Naive thymus-derived CD8-positive, alpha-beta T cell (primary cell): Measurements from ENCODE around the gene ECHS1. TPM values are rescaled to one million over a fixed set of nuclear protein-coding genes. Genes with fewer than 3 reads are reported as not detected.
"Not testable (repeated sequence)": the region's sequence is repeated elsewhere in the genome, so short reads cannot be mapped to it uniquely, and the experiment has no call there.

Source experiments
- ATAC-seq, 2 donors: fragments of 150-1000 bp; cut with Tn5 transposase in 1 of 2; sonication (Bioruptor Pico), chemical (Tn5 transposase) in 1 of 2; 1 replicate in 1 of 2; 2 replicates in 1 of 2; pipeline ENCODE4 v1.10.0; 2021; ENCODE audit warnings: mild to moderate bottlenecking in 2 of 2, moderate library complexity in 2 of 2
- POLR2A ChIA-PET: fragments of 350-600 bp; sonication (Branson Sonifier 250); formaldehyde crosslinking; loops from one replicate; lab custom pipeline; 2021; ENCODE audit warnings: antibody characterized with exemption; lab: Charles Lee
- DNase-seq, 10 donors: peaks; one replicate each; pipeline versions ENCODE4 v3.0.0 to v3.0.0-alpha.2; 2020 to 2022
- H3K27ac Mint-ChIP-seq, 10 donors: one replicate each; pipeline ENCODE4 v1.8.0; 2020 to 2022; ENCODE audit warnings: mild to moderate bottlenecking in 10 of 10, mixed read lengths in 10 of 10, moderate library complexity in 4 of 10, inconsistent platforms in 1 of 10
- H3K27me3 Mint-ChIP-seq, 5 donors: one replicate each; pipeline ENCODE4 v1.8.0; 2021 to 2022; ENCODE audit warnings: mixed read lengths in 5 of 5
- H3K36me3 Mint-ChIP-seq, 3 donors: one replicate each; pipeline ENCODE4 v1.8.0; 2020 to 2022; ENCODE audit warnings: mixed read lengths in 3 of 3, mild to moderate bottlenecking in 2 of 3, inconsistent platforms in 1 of 3
- H3K4me1 Mint-ChIP-seq, 4 donors: one replicate each; pipeline ENCODE4 v1.8.0; 2021 to 2022; ENCODE audit warnings: mixed read lengths in 4 of 4
- H3K4me3 Mint-ChIP-seq, 10 donors: one replicate each; pipeline ENCODE4 v1.8.0; 2020 to 2022; ENCODE audit warnings: mild to moderate bottlenecking in 10 of 10, mixed read lengths in 10 of 10, moderate library complexity in 6 of 10, inconsistent platforms in 1 of 10
- H3K9me3 Mint-ChIP-seq, 9 donors: one replicate each; pipeline ENCODE4 v1.8.0; 2020 to 2022; ENCODE audit warnings: mixed read lengths in 9 of 9, mild to moderate bottlenecking in 3 of 9, inconsistent platforms in 1 of 9, moderate library complexity in 1 of 9
- polyA plus RNA-seq, 3 donors: library from polyadenylated mRNA; unstranded; fragments of 300-500 nt; fragmentation: Illumina TruSeq; gene quantifications; one replicate each; pipeline ENCODE4 v1.2.3, GENCODE V29; 2021
- total RNA-seq, 8 experiments: library from RNA in 2 of 8; stranded (reverse) in 2 of 8; gene quantifications; one replicate each; pipeline ENCODE4 v1.2.3 and lab custom pipeline; 2021 to 2026

Gene ECHS1
- total and polyA plus RNA-seq, 5 experiments from 2014 or later = 28.3 to 110 (median 103) TPM

- peak overlapping the region in 5 of 10 donors; percentile 29 to 85 (median 51) for H3K27ac Mint-ChIP-seq
- peaks cover 0 to 9% (median 0%) of the 10 kb centered on the region in 9 donors for H3K9me3 Mint-ChIP-seq
- POLR2A ChIA-PET = interaction anchor here (1.5 to 2.2 kb wide), 2 partner anchors 22 to 61 kb away, joined by 5 to 14 read pairs; no protein-coding TSS in a partner anchor
- no peaks in the 10 kb centered on the region for H3K36me3 Mint-ChIP-seq
- DNase-seq = peak; percentile 72 to 91 (median 84)
- H3K4me1 Mint-ChIP-seq = peaks cover 10 to 23% (median 15%) of the 10 kb centered on the region in 4 donors
- peak overlapping the region in 8 of 10 donors; percentile 12 to 80 (median 50) for H3K4me3 Mint-ChIP-seq
- H3K27me3 Mint-ChIP-seq = peaks cover 6 to 42% (median 31%) of the 10 kb centered on the region in 5 donors
- peak; percentile 84 to 85 for ATAC-seq
These were observed 43.5 kb downstream of the ECHS1 start for GRCh38 chr10:133329491-133330202.

DNA sequence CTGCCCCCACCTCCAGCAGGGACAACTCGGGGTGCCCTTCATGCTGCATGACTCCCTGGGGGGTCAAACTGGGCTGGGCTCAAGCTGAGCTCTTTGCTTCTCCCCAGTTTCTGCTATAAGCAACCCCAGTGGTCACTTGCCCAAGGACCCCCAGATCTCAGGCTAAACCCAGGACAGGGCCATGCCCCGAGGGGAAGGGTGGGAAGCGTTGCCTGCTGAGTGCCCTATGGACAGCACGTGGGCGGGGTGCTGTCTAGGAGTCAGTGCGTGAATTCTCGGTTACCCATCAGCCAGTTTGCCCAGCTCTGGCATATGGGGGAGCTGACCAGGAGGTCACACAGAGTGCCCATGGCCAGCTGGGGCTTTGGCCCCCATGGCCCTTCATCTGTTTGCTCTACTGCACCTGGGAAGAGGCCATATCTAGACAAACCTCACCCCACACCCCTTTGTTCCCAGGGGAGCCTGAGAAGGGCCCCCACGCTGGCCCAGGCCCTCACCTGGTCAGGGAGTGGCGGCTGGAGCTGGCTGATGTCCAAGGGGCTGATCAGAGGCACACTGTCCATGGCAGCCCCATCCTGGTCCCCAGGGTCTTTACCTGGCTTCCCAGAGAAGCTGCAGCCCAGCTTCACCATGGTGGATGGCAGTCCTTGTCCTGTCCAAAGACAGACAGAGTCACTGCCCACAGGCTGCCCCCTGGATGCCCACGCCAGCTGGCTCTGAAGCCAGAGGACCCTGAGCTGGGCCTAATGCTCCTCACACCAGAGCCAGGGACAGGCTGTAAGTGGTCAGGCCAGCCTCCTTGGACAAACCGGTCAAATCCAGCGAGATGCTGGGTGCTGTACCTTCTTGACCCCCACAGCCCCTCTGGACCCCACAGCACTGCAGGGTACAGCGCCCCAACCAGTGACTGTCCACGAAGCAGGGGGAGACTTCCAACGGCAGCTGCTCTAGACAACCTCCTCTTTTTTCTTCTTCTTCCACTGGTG is 44.5 kb downstream of the ECHS1 start:
- H3K4me3 Mint-ChIP-seq = no peak overlapping the region
- POLR2A ChIA-PET = interaction anchor here (1.5 to 2.2 kb wide), 2 partner anchors 21 to 62 kb away, joined by 5 to 14 read pairs; no protein-coding TSS in a partner anchor
- no peak for ATAC-seq

DNA sequence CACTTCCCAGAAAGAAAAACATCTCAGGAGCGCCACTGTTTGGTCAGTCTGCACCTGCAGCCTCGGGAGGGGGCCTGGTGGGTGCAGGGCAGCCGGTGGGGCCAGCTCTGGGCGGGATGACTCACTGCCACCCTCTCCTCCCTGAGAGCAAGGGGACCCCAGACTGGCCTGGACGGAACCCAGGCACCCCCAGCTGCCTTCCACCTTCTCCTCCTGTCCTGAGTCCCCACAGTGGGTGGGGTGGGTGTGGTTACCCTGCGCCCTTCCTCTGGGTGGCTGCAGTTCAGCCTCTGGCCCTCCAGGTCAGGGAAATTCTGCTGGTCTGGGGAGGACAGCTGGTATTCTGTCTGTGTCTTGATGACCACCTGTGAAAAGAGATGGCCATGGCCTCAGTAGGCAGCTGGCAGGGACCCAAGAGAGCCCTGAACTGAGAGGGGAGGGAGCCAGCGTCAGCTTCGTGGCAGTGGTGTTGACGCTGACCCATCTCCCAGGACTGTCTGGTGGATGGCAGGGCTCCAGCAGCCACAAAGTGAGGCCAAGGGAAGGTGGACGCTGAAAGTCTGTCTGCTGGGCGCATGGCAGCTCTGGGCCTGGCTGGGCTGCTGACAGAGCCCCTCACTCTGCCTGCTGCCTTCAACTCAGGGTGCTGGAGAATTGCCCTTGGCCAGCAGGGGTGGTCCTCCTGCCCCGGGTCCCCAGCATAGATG is 45.4 kb downstream of the ECHS1 start:
- POLR2A ChIA-PET = interaction anchor here (1.0 to 2.2 kb wide), 2 partner anchors 63 to 192 kb away, joined by 4 to 14 read pairs; no protein-coding TSS in a partner anchor
- H3K9me3 Mint-ChIP-seq = peaks cover 0 to 5% (median 0%) of the 10 kb centered on the region in 9 donors
- H3K27ac Mint-ChIP-seq = no peak overlapping the region
- ATAC-seq (no peak), DNase-seq (peak in 1 of 10 donors; percentile 45)
- H3K4me3 Mint-ChIP-seq = no peak overlapping the region
- no peaks in the 10 kb centered on the region for H3K36me3 Mint-ChIP-seq
- H3K4me1 Mint-ChIP-seq = peaks cover 7 to 21% (median 15%) of the 10 kb centered on the region in 4 donors
- peaks cover 6 to 42% (median 29%) of the 10 kb centered on the region in 5 donors for H3K27me3 Mint-ChIP-seq

More for the DNA sequence above, 44.5 kb downstream of the ECHS1 start:
- Mint-ChIP-seq H3K9me3 (peaks cover 0 to 9% (median 0%) of the 10 kb centered on the region in 9 donors), H3K4me1 (peaks cover 10 to 21% (median 15%) of the 10 kb centered on the region in 4 donors), H3K27me3 (peaks cover 6 to 42% (median 31%) of the 10 kb centered on the region in 5 donors), H3K27ac (peak overlapping the region in 1 of 10 donors; percentile 66), H3K36me3 (no peaks in the 10 kb centered on the region)
- peak in 1 of 10 donors; percentile 64 for DNase-seq

DNA sequence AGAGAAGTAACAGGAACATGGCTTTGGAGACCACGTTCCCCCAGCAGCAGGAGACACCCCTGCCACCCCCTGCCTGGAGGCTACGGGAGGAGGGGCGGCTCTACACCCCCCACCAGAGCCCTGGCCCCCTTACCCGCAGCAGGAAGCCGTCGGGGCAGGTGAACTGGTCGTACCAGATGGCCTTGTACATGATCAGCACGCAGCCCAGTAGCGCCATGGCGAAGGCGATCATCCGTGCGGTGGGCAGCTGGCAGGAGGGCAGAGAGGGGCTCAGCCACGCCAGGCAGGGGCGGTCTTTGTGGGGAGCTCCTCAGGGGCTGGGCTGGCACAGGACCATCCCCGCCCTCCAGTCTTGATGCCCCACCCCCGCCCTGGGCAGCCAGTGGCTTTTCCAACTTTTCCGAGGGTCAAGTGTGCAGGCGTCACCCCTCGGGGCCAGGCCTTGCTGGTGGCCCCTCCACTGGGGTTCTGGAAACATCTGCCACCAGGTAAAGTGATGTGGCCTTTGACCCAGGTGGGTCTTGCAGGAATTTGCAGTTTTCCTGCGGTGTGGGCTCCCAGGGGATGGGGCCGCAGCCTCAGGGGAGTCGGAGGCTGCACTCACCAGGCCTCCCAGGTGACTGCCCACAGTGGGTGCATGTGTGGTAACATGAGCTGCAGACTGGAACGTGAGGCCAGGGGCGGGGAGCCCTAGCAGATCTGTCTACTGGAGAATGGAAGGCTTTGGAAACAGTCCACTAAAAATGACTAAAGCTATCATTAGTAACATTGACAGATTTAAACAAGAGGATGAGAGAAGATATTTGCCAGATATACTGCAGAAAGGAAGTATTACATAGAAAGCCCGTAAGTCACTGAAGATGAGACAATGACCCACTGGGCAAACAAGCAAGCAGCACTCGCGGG is 46.2 kb downstream of the ECHS1 start:
- POLR2A ChIA-PET = interaction anchor here (1.0 to 1.5 kb wide), 2 partner anchors 9 to 193 kb away, joined by 4 to 5 read pairs; no protein-coding TSS in a partner anchor
- Mint-ChIP-seq H3K36me3 (no peaks in the 10 kb centered on the region), H3K27me3 (peaks cover 6 to 42% (median 22%) of the 10 kb centered on the region in 5 donors), H3K4me3 (peak overlapping the region in 3 of 10 donors; percentile 5 to 88 (median 56)), H3K4me1 (peaks cover 7 to 21% (median 15%) of the 10 kb centered on the region in 4 donors), H3K27ac (peak overlapping the region in 1 of 10 donors; percentile 3), H3K9me3 (no peaks in the 10 kb centered on the region)
- DNase-seq (peak in 1 of 10 donors; percentile 52), ATAC-seq (no peak)

- H3K27me3 Mint-ChIP-seq = peaks cover 6 to 42% (median 22%) of the 10 kb centered on the region in 5 donors
- peaks cover 7 to 21% (median 15%) of the 10 kb centered on the region in 4 donors for H3K4me1 Mint-ChIP-seq
- no peaks in the 10 kb centered on the region for H3K36me3 Mint-ChIP-seq
- no peak for DNase-seq
- POLR2A ChIA-PET = interaction anchor here (1.5 kb wide), 1 partner anchor 10 kb away, joined by 5 read pairs; no protein-coding TSS in a partner anchor
- no peaks in the 10 kb centered on the region for H3K9me3 Mint-ChIP-seq
- peak overlapping the region; percentile 14 to 88 (median 52) for H3K4me3 Mint-ChIP-seq
- ATAC-seq = no peak
- H3K27ac Mint-ChIP-seq = no peak overlapping the region
These were observed 47.0 kb downstream of the ECHS1 start for GRCh38 chr10:133326223-133326551.

- Mint-ChIP-seq H3K4me3 (peak overlapping the region; percentile 76 to 90 (median 82)), H3K27ac (peak overlapping the region in 6 of 10 donors; percentile 9 to 75 (median 58)), H3K27me3 (peaks cover 6 to 43% (median 18%) of the 10 kb centered on the region in 5 donors), H3K9me3 (no peaks in the 10 kb centered on the region), H3K4me1 (peaks cover 7 to 21% (median 15%) of the 10 kb centered on the region in 4 donors), H3K36me3 (no peaks in the 10 kb centered on the region)
- ATAC-seq (peak; percentile 14 to 37), DNase-seq (peak in 5 of 10 donors; percentile 22 to 65 (median 32))
- POLR2A ChIA-PET = interaction anchor here (1.5 kb wide), 1 partner anchor 10 kb away, joined by 5 read pairs; no protein-coding TSS in a partner anchor
These were observed 47.5 kb downstream of the ECHS1 start for GRCh38 chr10:133325440-133326222.

- Mint-ChIP-seq H3K4me1 (peaks cover 9 to 19% (median 13%) of the 10 kb centered on the region in 4 donors), H3K4me3 (peak overlapping the region in 7 of 10 donors; percentile 29 to 90 (median 48)), H3K9me3 (peaks cover 0 to 3% (median 0%) of the 10 kb centered on the region in 9 donors), H3K27ac (peak overlapping the region in 2 of 10 donors; percentile 39 to 75), H3K36me3 (no peaks in the 10 kb centered on the region), H3K27me3 (peaks cover 6 to 51% (median 23%) of the 10 kb centered on the region in 5 donors)
- DNase-seq (peak in 1 of 10 donors; percentile 53), ATAC-seq (no peak)
- POLR2A ChIA-PET = interaction anchor here (1.1 kb wide), 1 partner anchor 15 kb away, joined by 3 read pairs; no protein-coding TSS in a partner anchor
These were observed 48.3 kb downstream of the ECHS1 start for GRCh38 chr10:133324857-133325260.

DNA sequence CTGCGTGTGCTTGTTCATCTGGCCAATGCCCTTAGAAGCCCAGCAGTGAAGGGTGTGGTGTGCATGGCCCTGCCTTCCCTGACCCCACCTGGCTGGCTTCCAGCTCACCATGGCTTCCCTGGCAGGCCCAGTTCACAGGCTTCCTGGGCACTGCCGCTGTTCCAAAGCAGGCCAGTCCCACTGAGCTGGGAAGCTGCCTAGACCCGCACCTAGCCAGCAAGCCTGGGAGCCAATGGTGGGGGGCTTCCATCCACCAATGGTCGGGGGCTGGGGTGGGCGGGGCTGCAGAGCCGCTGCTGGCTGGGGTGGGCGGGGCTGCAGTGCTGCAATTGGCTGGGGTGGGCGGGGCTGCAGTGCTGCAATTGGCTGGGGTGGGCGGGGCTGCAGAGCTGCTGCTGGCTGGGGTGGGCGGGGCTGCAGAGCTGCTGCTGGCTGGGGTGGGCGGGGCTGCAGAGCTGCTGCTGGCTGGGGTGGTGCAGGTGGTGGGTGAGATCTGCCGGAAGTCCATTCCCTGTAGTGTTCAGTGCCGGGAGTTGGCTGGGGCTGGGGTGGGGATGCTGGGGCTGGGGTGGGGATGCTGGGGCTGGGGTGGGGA is 48.9 kb downstream of the ECHS1 start:
- Mint-ChIP-seq H3K9me3 (peaks cover 0 to 3% (median 0%) of the 10 kb centered on the region in 9 donors), H3K4me1 (peaks cover 10 to 18% (median 11%) of the 10 kb centered on the region in 4 donors), H3K4me3 (peak overlapping the region in 1 of 10 donors; percentile 88), H3K27ac (no peak overlapping the region), H3K27me3 (peaks cover 4 to 51% (median 21%) of the 10 kb centered on the region in 5 donors), H3K36me3 (no peaks in the 10 kb centered on the region)
- ATAC-seq (peak; percentile 68 to 91), DNase-seq (peak in 9 of 10 donors; percentile 48 to 81 (median 64))
- POLR2A ChIA-PET = interaction anchor here (1.1 kb wide), 1 partner anchor 14 kb away, joined by 3 read pairs; no protein-coding TSS in a partner anchor

- Mint-ChIP-seq H3K27me3 (peaks cover 5 to 44% (median 18%) of the 10 kb centered on the region in 5 donors), H3K4me1 (peaks cover 10 to 27% (median 14%) of the 10 kb centered on the region in 4 donors), H3K4me3 (peak overlapping the region in 1 of 10 donors; percentile 49)
- H3K27ac Mint-ChIP-seq, ATAC-seq, H3K9me3 Mint-ChIP-seq, DNase-seq, H3K36me3 Mint-ChIP-seq, POLR2A ChIA-PET: not testable (repeated sequence)
These were observed 51.0 kb downstream of the ECHS1 start for GRCh38 chr10:133322064-133322709.
